ENCODE measurements around the gene PABPN1L. TPM values are rescaled to one million over a fixed set of nuclear protein-coding genes. Genes with fewer than 3 reads are reported as not detected.

Gene PABPN1L
- total RNA-seq, 1 experiment from 2014 or later: not detected

GRCh38 chr16:88818575-88818874 is 47.9 kb downstream of the PABPN1L start:
- no peaks in the 10 kb centered on the region for H3K27me3 Mint-ChIP-seq (ENCODE audit: low read depth)
- no peak overlapping the region for H3K4me2 ChIP-seq (ENCODE audit: insufficient read depth, insufficient read length, low read length)
- no peak overlapping the region for H3K27ac ChIP-seq (ENCODE audit: insufficient read length, low read depth, low read length)
- no peak overlapping the region for H4K91ac ChIP-seq (ENCODE audit: insufficient read length, low read depth, low read length)
- no peak overlapping the region for H2BK120ac ChIP-seq (ENCODE audit: low read depth, low read length, poor library complexity, severe bottlenecking)
- H3K9me3 ChIP-seq (ENCODE audit: control insufficient read depth, low read depth, low read length): no peaks in the 10 kb centered on the region
- peak overlapping the region in 2 of 3 experiments; percentile 68 to 84; a peak in 5 of 7 replicates for H3K27ac Mint-ChIP-seq
- no CpG with 5 or more reads among the region's 18 CpGs for WGBS (ENCODE audit: extremely low coverage, insufficient read length, low lambda C conversion rate)
- peaks cover 1 to 8% (median 6%) of the 10 kb centered on the region in 3 experiments; a peak in 2 of 7 replicates for H3K36me3 Mint-ChIP-seq (ENCODE audit: insufficient read depth in 1 of 3, low read depth in 3 of 3)
- H3T11ph ChIP-seq (ENCODE audit: low read length): no peak overlapping the region
- H2BK12ac ChIP-seq (ENCODE audit: insufficient read length, low read depth, low read length): no peak overlapping the region
- no peaks in the 10 kb centered on the region for H3K4me1 ChIP-seq (ENCODE audit: insufficient read depth, low read length)
- no peak for DNase-seq
- H4K5ac ChIP-seq (ENCODE audit: insufficient read length, low read depth, low read length): no peak overlapping the region
- H3K9me3 Mint-ChIP-seq: no peaks in the 10 kb centered on the region
- H3K4ac ChIP-seq (ENCODE audit: low read depth, low read length): no peak overlapping the region
- H2AFZ ChIP-seq (ENCODE audit: low read length): no peak overlapping the region
- no peak overlapping the region for H4K8ac ChIP-seq (replicated peaks; ENCODE audit: insufficient read length, low read depth, low read length)
- H2BK20ac ChIP-seq (ENCODE audit: low read depth, low read length, poor library complexity, severe bottlenecking): no peak overlapping the region
- no peak overlapping the region for H3K9ac ChIP-seq (ENCODE audit: extremely low read depth, insufficient read length, low read length)
- no peak overlapping the region for H3K4me3 Mint-ChIP-seq
- H3K23ac ChIP-seq (ENCODE audit: insufficient read length, low read depth, low read length): no peak overlapping the region
- no peak overlapping the region for H2BK15ac ChIP-seq (ENCODE audit: low read depth, low read length)
- TF ChIP-seq CTCF (conservative IDR thresholded peaks at IDR 0.05): no peak
- H3K23me2 ChIP-seq (ENCODE audit: insufficient read length, low read depth, low read length, poor library complexity, severe bottlenecking): no peaks in the 10 kb centered on the region
- no peaks in the 10 kb centered on the region for H4K20me1 ChIP-seq (ENCODE audit: control insufficient read depth, insufficient read depth, insufficient read length)
- no peak overlapping the region for H2BK5ac ChIP-seq (ENCODE audit: insufficient read length, low read length)
- H3K56ac ChIP-seq (ENCODE audit: insufficient read length, low read depth, low read length): no peak overlapping the region
- H3K79me2 ChIP-seq (ENCODE audit: insufficient read depth, low read length): no peaks in the 10 kb centered on the region
- H3K18ac ChIP-seq (ENCODE audit: insufficient read length, low read depth, low read length): no peak overlapping the region
- no peaks in the 10 kb centered on the region for H3K27me3 ChIP-seq (ENCODE audit: insufficient read depth, low read length)
- H2AK5ac ChIP-seq (ENCODE audit: insufficient read length, low read length): no peak overlapping the region
- no peak overlapping the region; the same call in 1 of the 2 replicates for H3K14ac ChIP-seq (ENCODE audit: insufficient read depth, low read length)
- no peaks in the 10 kb centered on the region for H3K4me1 Mint-ChIP-seq
- H3K79me1 ChIP-seq (ENCODE audit: insufficient read depth, low read depth, low read length, poor library complexity, severe bottlenecking): no peaks in the 10 kb centered on the region
